Stimulated activated CD8-positive, alpha-beta memory T cell treated with anti-CD3 and anti-CD28 coated beads, Interleukin-4, amount 100 ng/mL, for 4 hours (primary cell): ENCODE measurements around the gene MED16.
"Not testable (repeated sequence)": the region's sequence is repeated elsewhere in the genome, so short reads cannot be mapped to it uniquely, and the experiment has no call there.

Source experiments
- DNase-seq, 2 donors: peaks; one replicate each; pipeline ENCODE4 v3.0.0-alpha.2; 2020; ENCODE audit warnings: low read depth in 2 of 2, low spot score in 1 of 2

Gene MED16

GRCh38 chr19:831407-832369 lies 61.3 kb downstream of the MED16 start:
- DNase-seq = no peak

DNA sequence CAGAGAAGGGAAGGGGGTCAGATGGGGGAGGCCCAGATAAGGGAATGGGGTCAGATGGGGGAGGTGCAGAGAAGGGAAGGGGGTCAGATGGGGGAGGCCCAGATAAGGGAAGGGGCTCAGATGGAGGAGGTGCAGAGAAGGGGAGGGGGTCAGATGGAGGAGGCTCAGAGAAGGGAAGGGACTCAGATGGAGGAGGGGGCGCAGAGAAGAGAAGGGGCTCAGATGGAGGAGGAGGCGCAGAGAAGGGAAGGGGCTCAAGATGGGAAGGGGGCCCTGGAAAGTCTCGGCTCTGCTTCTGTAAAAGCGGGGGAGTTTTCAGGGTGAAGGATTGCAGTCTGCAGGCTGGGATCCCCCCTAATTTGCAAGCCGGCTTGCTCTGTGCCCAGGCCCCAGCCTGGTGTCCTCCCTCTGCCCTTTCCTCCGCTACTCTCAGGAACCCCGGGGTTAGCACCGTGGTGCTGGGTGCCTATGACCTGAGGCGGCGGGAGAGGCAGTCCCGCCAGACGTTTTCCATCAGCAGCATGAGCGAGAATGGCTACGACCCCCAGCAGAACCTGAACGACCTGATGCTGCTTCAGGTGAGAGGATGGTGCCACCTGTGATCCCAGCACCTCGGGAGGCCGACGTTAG lies 63.7 kb downstream of the MED16 start:
- no peak for DNase-seq

DNA sequence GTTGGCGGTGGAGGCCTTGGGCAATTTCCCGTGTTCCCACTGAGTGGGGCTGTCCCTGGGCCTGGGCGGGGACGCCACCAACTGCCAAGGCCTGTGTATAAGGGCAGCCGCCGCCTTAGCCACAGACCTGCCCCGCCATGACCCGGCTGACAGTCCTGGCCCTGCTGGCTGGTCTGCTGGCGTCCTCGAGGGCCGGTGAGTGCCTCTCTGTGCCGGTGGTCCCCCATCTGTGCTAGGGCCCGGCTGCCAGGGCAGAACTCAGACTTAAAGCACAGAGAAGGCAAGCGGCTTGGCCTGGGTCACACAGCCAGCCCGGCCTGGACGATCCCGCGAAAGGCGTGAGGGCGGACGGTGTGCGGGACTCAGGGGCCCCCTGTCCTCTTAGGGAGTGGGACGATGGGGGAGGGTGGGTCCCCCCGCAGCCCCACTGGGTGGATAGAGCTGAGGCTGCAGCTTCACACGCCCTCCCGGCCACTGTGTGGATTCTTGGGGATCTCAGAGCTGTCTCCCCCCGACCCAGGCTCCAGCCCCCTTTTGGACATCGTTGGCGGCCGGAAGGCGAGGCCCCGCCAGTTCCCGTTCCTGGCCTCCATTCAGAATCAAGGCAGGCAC lies 65.2 kb downstream of the MED16 start, which contains the start of gene AZU1:
TSS of gene AZU1 (plus strand) at position 128 of the 612 bp plus-strand sequence. CDS start at position 138, 10 bp downstream.
- no peak for DNase-seq

- DNase-seq = no peak
Measured at GRCh38 chr19:827314-827709, 65.7 kb downstream of the MED16 start.

DNA sequence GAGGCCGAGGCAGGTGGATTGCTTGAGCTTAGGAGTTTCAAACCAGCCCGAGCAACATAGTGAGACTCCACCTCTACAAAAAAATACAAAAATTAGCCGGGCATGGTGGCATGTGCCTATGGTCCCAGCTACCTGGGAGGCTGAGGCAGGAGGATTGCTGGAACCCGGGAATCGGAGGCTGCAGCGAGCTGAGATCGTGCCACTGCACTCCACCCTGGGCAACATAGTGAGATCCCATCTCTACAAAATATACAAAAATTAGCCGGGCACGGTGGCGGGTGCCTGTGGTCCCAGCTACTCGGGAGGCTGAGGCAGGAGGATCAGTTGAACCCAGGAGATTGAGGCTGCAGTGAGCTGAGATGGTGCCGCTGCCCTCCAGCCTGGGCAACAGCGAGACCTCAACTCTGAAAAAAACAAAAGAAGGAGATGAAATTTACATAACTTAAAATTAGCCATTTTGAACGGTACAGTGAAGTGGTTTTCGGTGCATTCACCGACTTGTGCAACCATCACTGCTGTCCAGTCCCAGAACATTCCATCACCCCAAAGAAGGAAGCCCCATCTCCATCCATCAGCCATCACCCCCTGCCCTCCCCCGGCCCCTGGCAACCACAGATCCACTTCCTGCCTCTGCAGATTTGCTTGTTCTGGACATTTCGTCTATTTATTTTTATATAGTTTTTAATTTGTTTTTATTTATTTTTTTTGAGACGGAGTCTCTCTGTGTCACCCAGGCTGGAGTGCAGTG lies 66.9 kb downstream of the MED16 start:
- DNase-seq = no peak

DNA sequence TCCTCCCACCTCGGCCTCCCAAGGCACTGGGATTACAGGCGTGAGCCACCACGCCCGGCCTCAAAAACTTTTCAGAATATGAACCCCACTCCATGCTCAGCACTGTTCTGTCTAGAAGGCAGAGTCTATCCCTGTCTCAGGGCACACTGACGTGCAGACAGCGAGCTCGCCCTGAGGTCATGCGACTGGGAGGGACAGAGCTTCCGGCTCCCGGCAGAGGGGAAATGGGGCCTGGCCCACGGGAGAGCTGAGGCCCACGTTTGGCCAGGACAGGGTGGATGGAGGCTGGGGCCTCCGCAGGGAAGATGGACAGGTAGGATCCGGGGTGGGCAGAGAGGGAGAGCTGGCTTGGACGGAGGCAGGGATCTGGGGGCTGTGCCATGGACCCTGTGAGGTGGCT lies 68.1 kb downstream of the MED16 start:
- no peak for DNase-seq

GRCh38 chr19:823565-824121 lies 69.3 kb downstream of the MED16 start:
- DNase-seq = no peak

- DNase-seq = no peak
Measured at GRCh38 chr19:821825-822503, 71.0 kb downstream of the MED16 start, which contains the start of gene PLPPR3. PLPPR3 (minus strand) TSS chr19:821955; CDS start chr19:821559, 396 bp downstream.

DNA sequence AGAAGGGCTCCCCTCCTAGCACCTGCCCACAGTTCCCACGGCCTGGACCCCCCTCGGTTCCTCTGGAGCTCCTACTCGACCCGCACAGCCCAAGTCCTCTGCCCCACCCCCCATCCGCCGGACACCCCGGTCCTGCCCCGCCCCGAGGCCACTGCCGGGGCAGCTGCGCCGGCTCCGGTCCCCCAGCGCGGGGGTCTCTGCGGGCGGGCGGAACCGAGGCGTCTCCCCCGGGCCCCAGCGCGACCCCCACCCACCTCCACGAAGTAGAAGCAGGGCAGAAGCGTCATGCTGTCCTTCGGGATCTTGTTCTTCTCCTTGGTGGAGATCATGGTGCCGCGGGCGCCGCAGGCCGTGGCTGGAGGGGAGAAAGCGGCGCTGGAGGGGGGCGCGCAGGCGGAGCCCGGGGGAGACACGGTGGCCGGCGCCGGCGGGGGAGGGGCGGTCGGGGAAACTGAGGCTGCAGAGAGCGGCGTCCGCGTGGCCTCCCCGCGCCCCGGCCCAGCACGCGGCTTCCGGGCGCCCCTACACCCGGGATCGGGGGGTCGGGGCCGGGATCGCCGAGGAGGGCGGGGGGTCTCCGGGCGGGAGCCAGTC lies 71.7 kb downstream of the MED16 start:
- no peak for DNase-seq

- not testable (repeated sequence) for DNase-seq
Measured at GRCh38 chr19:820212-820611, 72.8 kb downstream of the MED16 start.
